CD4-positive, alpha-beta T cell (primary cell): ENCODE results near the gene RBSN. TPM values are rescaled to one million over a fixed set of nuclear protein-coding genes. Genes with fewer than 3 reads are reported as not detected.

Experiments used
- ATAC-seq: fragments of 200-7000 bp; cut with Tn5 transposase; one replicate; pipeline ENCODE4 v1.10.0; 2022; ENCODE audit warnings: mild to moderate bottlenecking; ENCODE audit not compliant: poor library complexity
- CTCF ChIA-PET: fragments of 350-600 bp; sonication (Branson Sonifier 250); formaldehyde crosslinking; loops from one replicate; lab custom pipeline; 2021; ENCODE audit warnings: antibody characterized with exemption, inconsistent platforms; lab: Charles Lee
- POLR2A ChIA-PET: fragments of 350-600 bp; sonication (Branson Sonifier 250); formaldehyde crosslinking; loops from one replicate; lab custom pipeline; 2021; ENCODE audit warnings: antibody characterized with exemption, inconsistent platforms; lab: Charles Lee
- DNase-seq, 14 experiments: peaks; one replicate each; pipeline ENCODE4 v3.0.0-alpha.2; 2013 to 2020; ENCODE audit warnings: mixed read lengths in 2 of 14
- H3K27ac ChIP-seq, 2 donors: one replicate each; pipeline versions ENCODE4 v1.5.1 to v1.7.0; 2013; ENCODE audit warnings: low read length in 2 of 2, low read depth in 1 of 2, mild to moderate bottlenecking in 1 of 2
- H3K27me3 ChIP-seq, 2 experiments: 1 replicate in 1 of 2; 2 replicates in 1 of 2; pipeline versions ENCODE4 v1.6.1 to v1.7.0; 2013; ENCODE audit warnings: low read length in 2 of 2, control low read depth in 1 of 2, mild to moderate bottlenecking in 1 of 2, moderate library complexity in 1 of 2; ENCODE audit not compliant: insufficient read depth in 2 of 2, control insufficient read depth in 1 of 2
- H3K36me3 ChIP-seq: one replicate; pipeline ENCODE4 v1.6.1; 2013; ENCODE audit warnings: low read length, control low read depth; ENCODE audit not compliant: insufficient read depth
- H3K4me1 ChIP-seq: one replicate; pipeline ENCODE4 v1.6.1; 2013; ENCODE audit warnings: low read length, control low read depth; ENCODE audit not compliant: insufficient read depth
- H3K4me3 ChIP-seq: one replicate; pipeline ENCODE4 v1.5.1; 2013; ENCODE audit warnings: mild to moderate bottlenecking, low read length, moderate library complexity
- H3K9me3 ChIP-seq, 2 experiments: 1 replicate in 1 of 2; 2 replicates in 1 of 2; pipeline versions ENCODE4 v1.6.1 to v1.7.0; 2013; ENCODE audit warnings: low read length in 2 of 2, mild to moderate bottlenecking in 2 of 2, control low read depth in 1 of 2, moderate library complexity in 1 of 2; ENCODE audit not compliant: control insufficient read depth in 1 of 2, insufficient read depth in 1 of 2
- H3K27ac Mint-ChIP-seq: one replicate; pipeline ENCODE4 v1.8.0; 2020; ENCODE audit warnings: mixed read lengths
- H3K27me3 Mint-ChIP-seq: one replicate; pipeline ENCODE4 v1.8.0; 2021; ENCODE audit warnings: mixed read lengths
- H3K36me3 Mint-ChIP-seq: one replicate; pipeline ENCODE4 v1.8.0; 2021; ENCODE audit warnings: low read depth, mixed read lengths
- H3K4me1 Mint-ChIP-seq: one replicate; pipeline ENCODE4 v1.8.0; 2021; ENCODE audit warnings: low read depth, mixed read lengths
- H3K4me3 Mint-ChIP-seq: one replicate; pipeline ENCODE4 v1.8.0; 2020; ENCODE audit warnings: mild to moderate bottlenecking, mixed read lengths
- H3K9me3 Mint-ChIP-seq: one replicate; pipeline ENCODE4 v1.8.0; 2020; ENCODE audit warnings: mixed read lengths
- CTCF ChIP-seq: fragments of 200-600 bp; IDR thresholded peaks from one replicate; pipeline ENCODE4 v1.8.0; 2022; ENCODE audit warnings: antibody characterized with exemption, mild to moderate bottlenecking
- intact Hi-C, 2 experiments: fragments of 100-400 bp; cut with DNase I in 1 of 2; cut with micrococcal nuclease in 1 of 2; formaldehyde crosslinking; loops; one replicate each; pipeline versions ENCODE4 v1.15.1 to v1.9.0; 2023 to 2025; cut with DNase I, micrococcal nuclease
- total RNA-seq, 174 experiments: library from RNA in 2 of 174; stranded (reverse) in 2 of 174; gene quantifications; one replicate each; pipeline ENCODE4 v1.2.3 and lab custom pipeline; 2021 to 2026

The RBSN gene
- total RNA-seq, 2 experiments from 2014 or later: 57.2 to 57.9 TPM

GRCh38 chr3:15110206-15110605 lies 11.3 kb upstream of the RBSN start:
- peaks cover 9% of the 10 kb centered on the region for H3K4me1 Mint-ChIP-seq
- no peak for ATAC-seq
- DNase-seq: no peak
- CTCF ChIA-PET: no interaction called here
- no peak overlapping the region for H3K27ac ChIP-seq
- no peaks in the 10 kb centered on the region for H3K36me3 ChIP-seq
- H3K4me3 ChIP-seq: no peak overlapping the region
- no peaks in the 10 kb centered on the region for H3K27me3 ChIP-seq
- no peak overlapping the region for H3K4me3 Mint-ChIP-seq
- no peak overlapping the region for H3K27ac Mint-ChIP-seq
- POLR2A ChIA-PET: no interaction called here
- no peaks in the 10 kb centered on the region for H3K9me3 Mint-ChIP-seq
- peaks cover 7% of the 10 kb centered on the region for H3K4me1 ChIP-seq
- no peaks in the 10 kb centered on the region for H3K9me3 ChIP-seq
- no peak for TF ChIP-seq CTCF
- no peaks in the 10 kb centered on the region for H3K36me3 Mint-ChIP-seq
- intact Hi-C loops: loop anchor here in 1 of 2 experiments (5.0 kb wide), 1 partner anchor 297 kb away; no protein-coding TSS in a partner anchor
- H3K27me3 Mint-ChIP-seq: peaks cover 5% of the 10 kb centered on the region

- TF ChIP-seq CTCF: no peak
- Mint-ChIP-seq H3K27ac (no peak overlapping the region), H3K36me3 (no peaks in the 10 kb centered on the region), H3K4me3 (no peak overlapping the region), H3K27me3 (peaks cover 5% of the 10 kb centered on the region), H3K4me1 (peaks cover 9% of the 10 kb centered on the region), H3K9me3 (no peaks in the 10 kb centered on the region)
- no peak for DNase-seq
- no peak overlapping the region for H3K27ac ChIP-seq
- intact Hi-C loops: loop anchor here (1.0 to 5.0 kb wide), 4 partner anchors 93 to 1138 kb away; no protein-coding TSS in a partner anchor
- ATAC-seq: no peak
- H3K9me3 ChIP-seq: no peaks in the 10 kb centered on the region
- CTCF ChIA-PET: interaction anchor here (0.5 to 1.8 kb wide), 10 partner anchors 8 to 964 kb away, joined by 3 to 13 read pairs (median 4); partner anchors contain the start of gene RBSN
- H3K4me1 ChIP-seq: peaks cover 7% of the 10 kb centered on the region
- no peaks in the 10 kb centered on the region for H3K27me3 ChIP-seq
- no peaks in the 10 kb centered on the region for H3K36me3 ChIP-seq
- no peak overlapping the region for H3K4me3 ChIP-seq
- POLR2A ChIA-PET: no interaction called here
Measured at GRCh38 chr3:15108869-15109268, 9.9 kb upstream of the RBSN start.

GRCh38 chr3:15108082-15108545 lies 9.2 kb upstream of the RBSN start:
- Histone ChIP-seq H3K4me1 (peaks cover 7% of the 10 kb centered on the region), H3K9me3 (no peaks in the 10 kb centered on the region), H3K27ac (no peak overlapping the region), H3K27me3 (no peaks in the 10 kb centered on the region), H3K4me3 (no peak overlapping the region), H3K36me3 (no peaks in the 10 kb centered on the region)
- peak; percentile 87 for TF ChIP-seq CTCF
- H3K27me3 Mint-ChIP-seq: peaks cover 5% of the 10 kb centered on the region
- ATAC-seq: peak; percentile 98
- POLR2A ChIA-PET: interaction anchor here (0.6 kb wide), 1 partner anchor 9 kb away, joined by 4 read pairs; the partner anchor contains the start of gene RBSN
- intact Hi-C loops: loop anchor here (1.0 to 5.0 kb wide), 4 partner anchors 94 to 1139 kb away; no protein-coding TSS in a partner anchor
- no peaks in the 10 kb centered on the region for H3K36me3 Mint-ChIP-seq
- H3K4me1 Mint-ChIP-seq: peaks cover 9% of the 10 kb centered on the region
- H3K27ac Mint-ChIP-seq: no peak overlapping the region
- H3K4me3 Mint-ChIP-seq: no peak overlapping the region
- H3K9me3 Mint-ChIP-seq: no peaks in the 10 kb centered on the region
- DNase-seq: peak; percentile 55 to 88 (median 65)
- CTCF ChIA-PET: interaction anchor here (0.5 to 1.8 kb wide), 9 partner anchors 9 to 949 kb away, joined by 3 to 13 read pairs (median 3); partner anchors contain the start of gene RBSN
